BLaER1 (cell line): Measurements from ENCODE around the gene ANO7.

Source experiments
- H3K27ac ChIP-seq: shearing (Covaris generic); formaldehyde crosslinking; 2 replicates; pipeline ENCODE4 v1.8.1; 2022
- H3K27me3 ChIP-seq: shearing (Covaris generic); formaldehyde crosslinking; 2 replicates; pipeline ENCODE4 v1.8.1; 2022
- H3K36me3 ChIP-seq: shearing (Covaris generic); formaldehyde crosslinking; 2 replicates; pipeline ENCODE4 v1.8.1; 2022
- H3K4me1 ChIP-seq: shearing (Covaris generic); formaldehyde crosslinking; 2 replicates; pipeline ENCODE4 v1.8.1; 2022
- H3K4me2 ChIP-seq: shearing (Covaris generic); formaldehyde crosslinking; 2 replicates; pipeline ENCODE4 v1.8.1; 2022
- H3K4me3 ChIP-seq: shearing (Covaris generic); formaldehyde crosslinking; 2 replicates; pipeline ENCODE4 v1.8.1; 2022
- H3K9ac ChIP-seq: shearing (Covaris generic); formaldehyde crosslinking; 2 replicates; pipeline ENCODE4 v1.8.1; 2022
- H3K9me3 ChIP-seq: shearing (Covaris generic); formaldehyde crosslinking; 2 replicates; pipeline ENCODE4 v1.8.1; 2022
- H4K20me1 ChIP-seq: shearing (Covaris generic); formaldehyde crosslinking; 2 replicates; pipeline ENCODE4 v1.8.1; 2022
- Cebpa-rat ChIP-seq: shearing (Covaris generic); IDR thresholded peaks from 2 replicates; pipeline ENCODE4 v1.8.1; 2022

Gene ANO7

GRCh38 chr2:241198381-241199279 lies 10.2 kb downstream of the ANO7 start:
- no peak overlapping the region for H3K4me2 ChIP-seq
- no peaks in the 10 kb centered on the region for H4K20me1 ChIP-seq
- H3K27me3 ChIP-seq: no peaks in the 10 kb centered on the region
- H3K9ac ChIP-seq: no peak overlapping the region
- no peak overlapping the region for H3K4me3 ChIP-seq
- H3K36me3 ChIP-seq: no peaks in the 10 kb centered on the region
- no peak overlapping the region for H3K27ac ChIP-seq
- no peaks in the 10 kb centered on the region for H3K9me3 ChIP-seq
- peaks cover 9% of the 10 kb centered on the region; the same call in 1 of the 2 replicates for H3K4me1 ChIP-seq
- no peak for TF ChIP-seq Cebpa-rat

GRCh38 chr2:241199286-241199685 lies 10.8 kb downstream of the ANO7 start:
- TF ChIP-seq Cebpa-rat: no peak
- H3K27ac ChIP-seq: no peak overlapping the region

DNA sequence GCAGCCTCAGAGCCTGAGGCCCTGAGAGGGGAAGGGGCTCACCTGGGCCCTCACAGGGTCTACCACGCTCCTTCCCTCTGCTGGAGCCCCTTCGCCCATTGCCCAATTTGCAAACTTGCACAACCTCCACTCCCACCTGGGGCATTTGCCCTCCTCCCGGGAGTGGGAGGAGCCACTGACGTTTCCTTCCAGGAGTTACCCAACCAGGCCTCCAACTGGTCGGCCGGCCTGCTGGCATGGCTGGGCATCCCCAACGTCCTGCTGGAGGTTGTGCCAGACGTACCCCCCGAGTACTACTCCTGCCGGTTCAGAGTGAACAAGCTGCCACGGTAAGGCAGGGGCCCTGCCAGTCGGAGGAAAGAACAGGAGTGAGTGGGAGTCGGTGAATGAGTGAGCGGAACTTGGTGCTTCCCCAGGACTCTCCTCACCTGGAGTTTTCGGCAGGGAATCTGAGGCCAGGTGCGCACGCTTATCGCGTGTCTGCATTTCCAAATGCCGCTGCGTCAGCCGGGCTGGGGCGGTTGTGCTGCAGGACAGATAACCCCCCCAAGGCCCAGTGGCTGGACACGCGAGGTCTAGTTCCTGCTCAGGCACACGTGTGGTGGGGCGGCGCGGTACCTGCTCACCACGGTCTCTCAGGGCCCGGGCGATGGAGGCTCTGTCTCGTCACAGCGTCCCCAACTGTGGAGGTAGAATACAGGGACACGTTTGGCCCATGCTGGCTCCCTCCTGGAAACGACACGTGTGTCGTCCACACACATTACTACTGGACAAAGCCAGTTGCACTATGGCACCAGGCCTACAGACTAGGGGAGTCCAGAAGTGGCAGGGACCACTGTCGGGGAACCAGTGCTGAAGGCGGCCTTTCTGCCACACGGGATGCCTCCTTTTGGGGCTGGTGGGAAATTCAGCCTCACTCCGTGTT lies 11.7 kb downstream of the ANO7 start:
- Histone ChIP-seq H3K27me3 (no peaks in the 10 kb centered on the region), H3K9ac (no peak overlapping the region), H3K36me3 (no peaks in the 10 kb centered on the region), H4K20me1 (no peaks in the 10 kb centered on the region), H3K27ac (no peak overlapping the region), H3K4me2 (no peak overlapping the region), H3K4me3 (no peak overlapping the region), H3K9me3 (no peaks in the 10 kb centered on the region), H3K4me1 (peaks cover 9% of the 10 kb centered on the region; the same call in 1 of the 2 replicates)
- TF ChIP-seq Cebpa-rat: no peak

More at GRCh38 chr2:241199286-241199685, 10.8 kb downstream of the ANO7 start:
- peaks cover 9% of the 10 kb centered on the region; the same call in 1 of the 2 replicates for H3K4me1 ChIP-seq
- H3K9ac ChIP-seq: no peak overlapping the region
- no peaks in the 10 kb centered on the region for H3K27me3 ChIP-seq
- no peaks in the 10 kb centered on the region for H4K20me1 ChIP-seq
- H3K4me3 ChIP-seq: no peak overlapping the region
- H3K36me3 ChIP-seq: no peaks in the 10 kb centered on the region
- H3K4me2 ChIP-seq: no peak overlapping the region
- no peaks in the 10 kb centered on the region for H3K9me3 ChIP-seq

DNA sequence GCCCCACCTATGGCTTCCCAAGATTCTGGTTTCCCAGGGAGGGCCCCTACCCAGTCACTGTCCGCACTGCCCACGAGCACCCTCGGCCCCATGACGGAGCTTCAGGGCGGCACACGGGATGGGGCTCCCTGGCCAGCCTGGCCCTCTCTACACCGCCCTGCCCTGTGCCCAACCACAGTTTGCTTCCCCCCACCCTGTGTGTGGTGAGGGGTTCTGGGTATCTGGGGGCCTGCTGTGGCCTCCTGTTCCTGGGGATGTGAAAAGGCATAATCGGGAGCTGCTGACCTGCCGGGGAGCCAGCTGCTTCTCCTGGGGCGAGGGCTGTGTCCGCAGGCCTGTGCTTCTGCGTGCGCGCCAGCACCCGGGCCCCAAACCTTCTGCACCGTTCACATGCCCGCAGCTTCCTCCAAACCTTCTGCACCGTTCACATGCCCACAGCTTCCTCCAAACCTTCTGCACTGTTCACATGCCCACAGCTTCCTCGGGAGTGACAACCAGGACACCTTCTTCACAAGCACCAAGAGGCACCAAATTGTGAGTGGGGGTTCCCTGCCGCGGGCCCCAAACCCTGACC lies 12.4 kb downstream of the ANO7 start:
- H3K9ac ChIP-seq: no peak overlapping the region
- H3K4me3 ChIP-seq: no peak overlapping the region
- no peak overlapping the region; the same call in 1 of the 2 replicates for H3K4me2 ChIP-seq
- no peaks in the 10 kb centered on the region for H3K36me3 ChIP-seq
- H3K9me3 ChIP-seq: no peaks in the 10 kb centered on the region
- no peaks in the 10 kb centered on the region for H3K27me3 ChIP-seq
- H3K4me1 ChIP-seq: peaks cover 9% of the 10 kb centered on the region; the same call in 1 of the 2 replicates
- no peak for TF ChIP-seq Cebpa-rat
- H4K20me1 ChIP-seq: no peaks in the 10 kb centered on the region
- H3K27ac ChIP-seq: no peak overlapping the region

- no peak overlapping the region; the same call in 1 of the 2 replicates for H3K4me2 ChIP-seq
- H3K9me3 ChIP-seq: no peaks in the 10 kb centered on the region
- peaks cover 9% of the 10 kb centered on the region; the same call in 1 of the 2 replicates for H3K4me1 ChIP-seq
- no peak overlapping the region for H3K27ac ChIP-seq
- no peaks in the 10 kb centered on the region for H4K20me1 ChIP-seq
- no peaks in the 10 kb centered on the region for H3K27me3 ChIP-seq
- H3K4me3 ChIP-seq: no peak overlapping the region
- TF ChIP-seq Cebpa-rat: no peak
- no peaks in the 10 kb centered on the region for H3K36me3 ChIP-seq
- no peak overlapping the region for H3K9ac ChIP-seq
Measured at GRCh38 chr2:241201445-241202267, 13.2 kb downstream of the ANO7 start.

DNA sequence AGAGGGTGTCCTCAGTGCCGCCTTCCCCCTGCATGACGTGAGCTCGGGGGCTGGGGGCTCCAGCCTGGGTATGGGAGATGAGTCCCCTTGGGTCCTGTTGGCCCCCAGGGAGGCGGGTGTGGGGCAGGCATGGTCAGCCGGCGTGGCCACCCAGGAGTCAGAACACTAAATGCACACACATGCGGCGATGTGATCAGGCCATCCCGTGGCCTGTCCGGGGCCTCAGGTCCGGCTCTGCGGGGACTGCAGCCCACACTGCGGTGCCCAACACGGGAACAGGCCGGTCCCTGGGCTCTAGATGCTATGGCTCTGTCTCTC lies 13.8 kb downstream of the ANO7 start:
- no peak for TF ChIP-seq Cebpa-rat
- Histone ChIP-seq H3K4me2 (no peak overlapping the region), H3K9me3 (no peaks in the 10 kb centered on the region), H3K4me1 (peaks cover 9% of the 10 kb centered on the region; the same call in 1 of the 2 replicates), H3K27me3 (no peaks in the 10 kb centered on the region), H4K20me1 (no peaks in the 10 kb centered on the region), H3K27ac (no peak overlapping the region), H3K4me3 (no peak overlapping the region), H3K9ac (no peak overlapping the region), H3K36me3 (no peaks in the 10 kb centered on the region)

- no peak overlapping the region for H3K4me2 ChIP-seq
Measured at GRCh38 chr2:241202681-241203080, 14.2 kb downstream of the ANO7 start.

GRCh38 chr2:241203218-241204009 lies 14.9 kb downstream of the ANO7 start:
- H3K9ac ChIP-seq: no peak overlapping the region
- H3K9me3 ChIP-seq: no peaks in the 10 kb centered on the region
- no peak overlapping the region for H3K4me2 ChIP-seq
- H4K20me1 ChIP-seq: 0 out of 2 replicates have a peak, but pooled peaks cover 4% of the 10 kb centered on the region
- TF ChIP-seq Cebpa-rat: no peak
- no peaks in the 10 kb centered on the region for H3K36me3 ChIP-seq
- H3K27ac ChIP-seq: no peak overlapping the region
- H3K4me1 ChIP-seq: peaks cover 9% of the 10 kb centered on the region; the same call in 1 of the 2 replicates
- H3K27me3 ChIP-seq: no peaks in the 10 kb centered on the region
- H3K4me3 ChIP-seq: no peak overlapping the region

More at GRCh38 chr2:241202681-241203080, 14.2 kb downstream of the ANO7 start:
- peaks cover 9% of the 10 kb centered on the region; the same call in 1 of the 2 replicates for H3K4me1 ChIP-seq
- no peak for TF ChIP-seq Cebpa-rat
- H3K36me3 ChIP-seq: no peaks in the 10 kb centered on the region
- H3K4me3 ChIP-seq: no peak overlapping the region
- no peak overlapping the region for H3K9ac ChIP-seq
- no peaks in the 10 kb centered on the region for H3K9me3 ChIP-seq
- no peak overlapping the region for H3K27ac ChIP-seq
- H4K20me1 ChIP-seq: 0 out of 2 replicates have a peak, but pooled peaks cover under 1% of the 10 kb centered on the region
- H3K27me3 ChIP-seq: no peaks in the 10 kb centered on the region
